HepG2 (cell line): Measurements from ENCODE around the gene CAGE1. TPM values are rescaled to one million over a fixed set of nuclear protein-coding genes. Genes with fewer than 3 reads are reported as not detected.
A peak's percentile ranks its signal among the peaks of the same experiment; 100 is the strongest.

Source experiments
- ATAC-seq: fragments of 200-7000 bp; cut with Tn5 transposase; 3 replicates; pipeline ENCODE4 v1.9.1; 2020; ENCODE audit warnings: mild to moderate bottlenecking, moderate library complexity
- Bru-seq: library from RNA; stranded (reverse); fragments of 400-500 nt; gene quantifications from one replicate; lab custom pipeline; 2021; lab: Mats Ljungman, UMichigan
- BruChase-seq, 2 experiments: library from RNA; stranded (reverse); fragments of 400-500 nt; gene quantifications; one replicate each; lab custom pipeline; 2021; lab: Mats Ljungman, UMichigan
- BruUV-seq: library from RNA; stranded (reverse); fragments of 400-500 nt; replicated peaks from 2 replicates; lab custom pipeline; 2021; lab: Mats Ljungman, UMichigan
- CTCF ChIA-PET: fragments of 300-600 bp; formaldehyde crosslinking; extraction: SDS; loops from one replicate; lab custom pipeline; 2021; ENCODE audit warnings: low total read pairs, inconsistent platforms, low intra/inter-chr PET ratio; lab: Yijun Ruan, JAX
- POLR2A ChIA-PET: fragments of 350-600 bp; sonication (Branson Sonifier 250); formaldehyde crosslinking; loops from one replicate; lab custom pipeline; 2020; ENCODE audit warnings: antibody characterized with exemption, inconsistent platforms; lab: Yijun Ruan, JAX
- DNase-seq: peaks from one replicate; pipeline ENCODE4 v3.0.0-alpha.2; 2015; ENCODE audit warnings: low spot score
- FAIRE-seq: peaks from 3 replicates; lab custom pipeline; 2011; peaks lifted over from hg19 to GRCh38; lab: Jason Lieb, UNC
- H2AFZ ChIP-seq: one replicate; pipeline ENCODE4 v1.6.1; 2011; ENCODE audit warnings: low read length, inconsistent platforms
- H3K27ac ChIP-seq: fragments of 300-600 bp; 3 replicates; pipeline ENCODE4 v1.8.0; 2011; ENCODE audit warnings: mixed run types, mild to moderate bottlenecking, mixed read lengths, low read length, inconsistent platforms; ENCODE audit not compliant: insufficient read depth; ENCODE audit errors: extremely low read length
- H3K27me3 ChIP-seq, 2 experiments: fragments of 200-600 bp in 1 of 2; 2 replicates in 1 of 2; 3 replicates in 1 of 2; pipeline versions ENCODE4 v1.6.0 to v1.8.0; 2011; ENCODE audit warnings: low read length in 2 of 2, mild to moderate bottlenecking in 2 of 2, moderate library complexity in 2 of 2, inconsistent platforms in 1 of 2; ENCODE audit not compliant: insufficient read depth in 2 of 2, control insufficient read depth in 1 of 2
- H3K36me3 ChIP-seq, 2 experiments: fragments of 200-600 bp in 1 of 2; replicated peaks in 1 of 2; 2 replicates in 1 of 2; 3 replicates in 1 of 2; pipeline versions ENCODE4 v1.5.1 to v1.8.0; 2011; ENCODE audit warnings: low read length in 2 of 2, inconsistent platforms in 1 of 2; ENCODE audit not compliant: insufficient read depth in 2 of 2, control insufficient read depth in 1 of 2
- H3K4me1 ChIP-seq: 2 replicates; pipeline ENCODE4 v1.5.1; 2012; ENCODE audit warnings: low read length, inconsistent platforms; ENCODE audit not compliant: insufficient read depth
- H3K4me2 ChIP-seq: 2 replicates; pipeline ENCODE4 v1.6.0; 2011; ENCODE audit warnings: low read depth, low read length, inconsistent platforms
- H3K4me3 ChIP-seq, 3 experiments: fragments of 200-600 bp in 1 of 3; sonication (generic), shearing (Covaris generic) in 1 of 3; replicated peaks in 1 of 3; 2 replicates each; pipeline ENCODE4 v1.5.1; 2011 to 2016; ENCODE audit warnings: low read length in 3 of 3, inconsistent platforms in 2 of 3, low read depth in 2 of 3, mild to moderate bottlenecking in 2 of 3, control low read depth in 1 of 3, mixed read lengths in 1 of 3; ENCODE audit not compliant: insufficient read depth in 1 of 3
- H3K79me2 ChIP-seq: one replicate; pipeline ENCODE4 v1.6.1; 2011; ENCODE audit warnings: low read length, inconsistent platforms; ENCODE audit not compliant: insufficient read depth
- H3K9ac ChIP-seq: 2 replicates; pipeline ENCODE4 v1.6.0; 2011; ENCODE audit warnings: mild to moderate bottlenecking, low read depth, low read length, inconsistent platforms; ENCODE audit not compliant: insufficient read depth
- H3K9me3 ChIP-seq: 2 replicates; pipeline ENCODE4 v1.5.1; 2012; ENCODE audit warnings: mild to moderate bottlenecking, low read length
- H4K20me1 ChIP-seq: 2 replicates; pipeline ENCODE4 v1.6.0; 2011; ENCODE audit warnings: inconsistent platforms, mild to moderate bottlenecking, low read length, moderate library complexity; ENCODE audit not compliant: insufficient read depth
- HOXA5 ChIP-seq: sonication (generic); formaldehyde crosslinking; IDR thresholded peaks from 2 replicates; pipeline ENCODE4 v1.4.0; 2020; ENCODE audit warnings: missing genetic modification reagents
- MED8 ChIP-seq: sonication (generic); formaldehyde crosslinking; IDR thresholded peaks from 2 replicates; pipeline ENCODE4 v1.8.1; 2023; ENCODE audit warnings: mild to moderate bottlenecking, missing genetic modification reagents; ENCODE audit not compliant: insufficient replicate concordance
- REPIN1 ChIP-seq: sonication (generic); formaldehyde crosslinking; IDR thresholded peaks from 2 replicates; pipeline ENCODE4 v1.8.0; 2022; ENCODE audit warnings: missing genetic modification reagents, low read depth, mild to moderate bottlenecking, borderline replicate concordance
- RXRA ChIP-seq: sonication (generic); formaldehyde crosslinking; IDR thresholded peaks from 2 replicates; pipeline ENCODE4 v1.5.1; 2020; ENCODE audit warnings: missing genetic modification reagents
- STAG1 ChIP-seq: sonication (generic); formaldehyde crosslinking; IDR thresholded peaks from 2 replicates; pipeline ENCODE4 v1.4.0; 2020; ENCODE audit warnings: missing genetic modification reagents
- ZBTB21 ChIP-seq: sonication (generic); formaldehyde crosslinking; IDR thresholded peaks from 2 replicates; pipeline ENCODE4 v1.4.0; 2020; ENCODE audit warnings: missing genetic modification reagents
- ZFP82 ChIP-seq: sonication (generic); formaldehyde crosslinking; IDR thresholded peaks from 2 replicates; pipeline ENCODE4 v1.5.1; 2020; ENCODE audit warnings: mild to moderate bottlenecking, missing genetic modification reagents, borderline replicate concordance
- ZNF101 ChIP-seq: sonication (generic); formaldehyde crosslinking; IDR thresholded peaks from 2 replicates; pipeline ENCODE4 v1.4.0; 2020; ENCODE audit warnings: mild to moderate bottlenecking, low read depth, missing genetic modification reagents, borderline replicate concordance
- ZNF207 ChIP-seq: fragments of 450-650 bp; IDR thresholded peaks from 2 replicates; pipeline ENCODE4 v1.6.1; 2016; ENCODE audit warnings: antibody characterized with exemption, borderline replicate concordance
- ZNF274 ChIP-seq: sonication (generic); formaldehyde crosslinking; IDR thresholded peaks from 2 replicates; pipeline ENCODE4 v1.5.1; 2020; ENCODE audit warnings: mild to moderate bottlenecking, missing genetic modification reagents
- ZNF414 ChIP-seq: sonication (generic); formaldehyde crosslinking; IDR thresholded peaks from 2 replicates; pipeline ENCODE4 v1.5.0; 2020; ENCODE audit warnings: missing genetic modification reagents
- ZNF549 ChIP-seq: sonication (generic); formaldehyde crosslinking; IDR thresholded peaks from 2 replicates; pipeline ENCODE4 v1.5.0; 2020; ENCODE audit warnings: missing genetic modification reagents
- ZNF556 ChIP-seq: sonication (generic); formaldehyde crosslinking; IDR thresholded peaks from 2 replicates; pipeline ENCODE4 v1.4.0; 2020; ENCODE audit warnings: mild to moderate bottlenecking, missing genetic modification reagents, borderline replicate concordance
- ZNF749 ChIP-seq: sonication (generic); formaldehyde crosslinking; IDR thresholded peaks from 2 replicates; pipeline ENCODE4 v1.8.0; 2022; ENCODE audit warnings: mild to moderate bottlenecking, missing genetic modification reagents, moderate library complexity, borderline replicate concordance
- WGBS: methylation state at CpG from one replicate; pipeline ENCODE4 v1.1.6; 2017; ENCODE audit warnings: low lambda C conversion rate; 5-methylcytosine and 5-hydroxymethylcytosine counted together
- in situ Hi-C: cut with HindIII; loops from 2 replicates; pipeline ENCODE4 v1.10.0; 2017; ENCODE audit warnings: low pct_unique_long_range_greater_than_20kb; ENCODE audit not compliant: extremely low pct_ligation_motif_present
- intact Hi-C: fragments of 100-400 bp; cut with micrococcal nuclease; formaldehyde crosslinking; loops from one replicate; pipeline ENCODE4 v1.10.0; 2022; ENCODE audit not compliant: unreplicated experiment
- long read RNA-seq, 2 experiments: library from RNA in 1 of 2; library from polyadenylated mRNA in 1 of 2; stranded (forward) in 1 of 2; unstranded in 1 of 2; transcript quantifications; one replicate each; pipeline ENCODE4 v2.0.0, GENCODE V29; 2019 to 2022
- polyA minus RNA-seq, 3 experiments: library from RNA; depleted of rRNA, polyadenylated mRNA; stranded (reverse); fragments of >200 nt; gene quantifications; 2 replicates each; pipeline ENCODE4 v1.2.3, GENCODE V29; 2011; ENCODE audit warnings: low replicate concordance in 1 of 3
- polyA plus RNA-seq, 8 experiments: library from polyadenylated mRNA; depleted of rRNA in 3 of 8; stranded (reverse) in 7 of 8; unstranded in 1 of 8; fragments of >200 nt; fragmentation: Illumina TruSeq in 4 of 8; extraction: Trizol in 4 of 8; gene quantifications; 2 replicates each; pipeline versions ENCODE4 v1.2.1 to v1.2.3, GENCODE V29; 2011 to 2016; ENCODE audit warnings: low read depth in 4 of 8, missing spikeins in 1 of 8, mixed read lengths in 1 of 8; ENCODE audit not compliant: insufficient read depth in 1 of 8
- total RNA-seq, 5 experiments: library from RNA; depleted of rRNA; stranded (reverse); fragments of >200 nt; fragmentation: Illumina TruSeq; extraction: Trizol; gene quantifications; 2 replicates each; pipeline ENCODE4 v1.2.3, GENCODE V29; 2016; ENCODE audit warnings: low read depth in 1 of 5

The CAGE1 gene
- total RNA-seq (2016; rRNA removed; fragmentation: Illumina TruSeq; extraction: Trizol) (0.15 TPM in 1 of 2 replicates, not detected in the other), polyA plus RNA-seq (2011; rRNA removed) (0.01 and 0.03 TPM in 2 replicates), polyA minus RNA-seq (2011; rRNA and poly(A)+ RNA removed; ENCODE audit: low replicate concordance) (0.28 and 0.61 TPM in 2 replicates), Bru-seq, nascent RNA (percentile 25 among the genes with signal in this experiment), BruChase-seq, experiment 1, labeled RNA remaining after a 6-hour chase (percentile 15 among the genes with signal in this experiment), BruChase-seq, experiment 2, labeled RNA remaining after a 2-hour chase (percentile 18 among the genes with signal in this experiment)
- total RNA-seq (2016; cell fraction: cytosol; rRNA removed; fragmentation: Illumina TruSeq; extraction: Trizol; ENCODE audit: low read depth), result 0.18 and 0.61 TPM in 2 replicates
- 0.17 TPM in 1 of 2 replicates, not detected in the other for total RNA-seq (2016; cell fraction: insoluble cytoplasmic fraction; rRNA removed; fragmentation: Illumina TruSeq; extraction: Trizol)
- 0.15 and 0.28 TPM in 2 replicates for total RNA-seq (2016; cell fraction: membrane; rRNA removed; fragmentation: Illumina TruSeq; extraction: Trizol)
- 0.16 TPM in 1 of 2 replicates, not detected in the other for total RNA-seq (2016; cell fraction: nucleus; rRNA removed; fragmentation: Illumina TruSeq; extraction: Trizol)
- not detected in 2 replicates for polyA plus RNA-seq (2011; cell fraction: cytosol; rRNA removed)
- 0.03 TPM in 1 of 2 replicates, not detected in the other for polyA plus RNA-seq (2011; cell fraction: nucleus; rRNA removed)
- not detected in 2 replicates for polyA plus RNA-seq (2012)
- polyA plus RNA-seq (2016; cell fraction: cytosol; fragmentation: Illumina TruSeq; extraction: Trizol; ENCODE audit: low read depth), result not detected in 2 replicates
- polyA plus RNA-seq (2016; cell fraction: insoluble cytoplasmic fraction; fragmentation: Illumina TruSeq; extraction: Trizol; ENCODE audit: low read depth), result 0.08 and 0.11 TPM in 2 replicates
- polyA plus RNA-seq (2016; cell fraction: membrane; fragmentation: Illumina TruSeq; extraction: Trizol; ENCODE audit: low read depth), result not detected in 2 replicates
- 0.25 TPM in 1 of 2 replicates, not detected in the other for polyA plus RNA-seq (2016; cell fraction: nucleus; fragmentation: Illumina TruSeq; extraction: Trizol; ENCODE audit: insufficient read depth, low read depth)
- not detected in 2 replicates for polyA minus RNA-seq (2011; cell fraction: cytosol; rRNA and poly(A)+ RNA removed)
- polyA minus RNA-seq (2011; cell fraction: nucleus; rRNA and poly(A)+ RNA removed), result 0.39 and 0.62 TPM in 2 replicates
- long read RNA-seq, experiment 1, result 0 reads
- long read RNA-seq, experiment 2, result 0 reads

DNA sequence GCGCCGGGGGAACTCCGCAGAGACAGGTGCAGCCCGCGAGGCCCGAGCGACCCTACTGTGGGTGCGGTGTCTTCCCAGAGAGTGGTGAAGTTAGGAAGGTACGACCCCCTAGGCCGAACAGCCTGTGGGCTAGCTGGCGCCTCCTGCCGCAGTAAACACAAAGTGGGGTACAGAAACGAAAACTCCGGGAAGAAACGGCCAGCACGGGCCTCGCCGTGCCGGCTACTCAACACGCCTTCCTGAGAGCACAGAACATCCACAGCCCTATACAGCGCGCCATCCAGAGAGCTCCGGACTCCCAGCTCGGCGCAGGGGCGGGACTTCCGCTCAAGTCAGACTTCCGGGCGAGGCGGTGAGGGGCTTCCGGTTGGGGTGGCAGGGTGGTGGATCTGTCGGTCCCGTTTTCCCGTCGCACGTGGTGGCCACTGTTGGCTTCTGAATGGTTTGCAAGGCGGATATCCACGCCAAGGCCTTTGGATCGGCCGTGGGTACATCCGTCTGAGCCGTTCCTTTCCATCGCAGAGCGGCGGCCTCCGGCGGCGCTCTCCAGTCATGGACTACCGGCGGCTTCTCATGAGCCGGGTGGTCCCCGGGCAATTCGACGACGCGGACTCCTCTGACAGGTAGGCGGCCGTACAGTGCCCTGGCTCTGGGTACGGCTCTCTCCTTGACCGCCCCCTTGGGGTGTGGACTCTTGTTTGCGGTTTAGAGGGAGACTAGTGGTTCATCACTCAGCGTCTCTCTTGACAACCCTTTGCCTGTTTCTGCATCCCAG is at the start of gene CAGE1, which contains the start of gene RIOK1:
Gene CAGE1, minus strand, starts transcription at position 292 of the 775 bp plus-strand sequence. CDS start 2,569 bp downstream, outside the sequence.
Gene RIOK1, plus strand, starts transcription at position 358 of the 775 bp plus-strand sequence. Its CDS starts 195 bp downstream, at position 553.
- Histone ChIP-seq H3K36me3 (peaks cover 4 to 16% of the 10 kb centered on the region in 2 experiments; a peak in 4 of 5 replicates), H4K20me1 (no peaks in the 10 kb centered on the region), H3K4me3 (peak within 1 kb of the TSS; percentile 78 to 87 (median 84)), H3K9me3 (no peaks in the 10 kb centered on the region), H3K9ac (peak within 1 kb of the TSS; percentile 86), H3K27ac (peak within 1 kb of the TSS; percentile 88), H3K4me1 (peaks cover 37% of the 10 kb centered on the region), H2AFZ (peak within 1 kb of the TSS; percentile 75), H3K4me2 (peak within 1 kb of the TSS; percentile 92), H3K27me3 (no peaks in the 10 kb centered on the region; a peak in 1 of 5 replicates), H3K79me2 (peaks cover 34% of the 10 kb centered on the region)
- DNase-seq, result peak; percentile 96
- intact Hi-C loops, result loop anchor here (1.0 kb wide), 3 partner anchors 47 to 113 kb away; partner anchors contain the start of gene SSR1
- ChIA-PET CTCF (interaction anchor here (1.6 to 2.5 kb wide), 2 partner anchors 51 to 113 kb away, joined by 6 to 7 read pairs; no protein-coding TSS in a partner anchor), POLR2A (interaction anchor here (0.7 to 2.6 kb wide), 36 partner anchors 9 to 283 kb away, joined by 3 to 39 read pairs (median 4); partner anchors contain the start of genes DSP, SNRNP48 and SSR1)
- under 1% methylated on average over 38 of the region's 62 CpGs for WGBS
- ATAC-seq, result peak; percentile 99
- in situ Hi-C loops, result no loop called here
- FAIRE-seq, result peak; percentile 81
- BruUV-seq, result TSS peak; percentile 64
- TF ChIP-seq RXRA (CRISPR knock-in tag), result peak; percentile 91
- TF ChIP-seq ZBTB21 (CRISPR knock-in tag), result no peak
- peak; percentile 24; the same call in 1 of the 2 replicates for TF ChIP-seq ZNF549 (CRISPR knock-in tag)
- TF ChIP-seq ZNF414 (CRISPR knock-in tag), result peak; percentile 94
- peak; percentile 93 for TF ChIP-seq REPIN1
- TF ChIP-seq ZNF749, result peak; percentile 98; the same call in 1 of the 2 replicates
- TF ChIP-seq HOXA5 (CRISPR knock-in tag), result no peak; the same call in 1 of the 2 replicates
- peak; percentile 93 for TF ChIP-seq ZNF556 (CRISPR knock-in tag)
- TF ChIP-seq ZNF207, result no peak
- no peak for TF ChIP-seq ZNF101
- peak; percentile 91 for TF ChIP-seq MED8 (CRISPR knock-in tag)
- peak; percentile 97 for TF ChIP-seq ZNF274 (CRISPR knock-in tag)
- peak; percentile 96; the same call in 1 of the 2 replicates for TF ChIP-seq ZFP82
- peak; percentile 19 for TF ChIP-seq STAG1 (CRISPR knock-in tag)
